ENCODE results near the gene DPH5.
A peak's percentile ranks its signal among the peaks of the same experiment; 100 is the strongest.
"Not testable (repeated sequence)": the region's sequence is repeated elsewhere in the genome, so short reads cannot be mapped to it uniquely, and the experiment has no call there.

DPH5 gene

GRCh38 chr1:101025657-101026429 is at the start of gene DPH5:
Gene DPH5, minus strand, starts transcription at chr1:101025784. Its CDS starts 341 bp downstream, at chr1:101025443.
- DNase-seq (ENCODE audit: low spot score) = peak; percentile 91

GRCh38 chr1:101073836-101074235 is 48.3 kb upstream of the DPH5 start:
- DNase-seq (ENCODE audit: low spot score) = no peak

- no peak for DNase-seq (ENCODE audit: low spot score)
These were observed 45.9 kb upstream of the DPH5 start for GRCh38 chr1:101071470-101071891.

- no peak for DNase-seq (ENCODE audit: low spot score)
These were observed 43.6 kb upstream of the DPH5 start for GRCh38 chr1:101069158-101069557.

- not testable (repeated sequence) for DNase-seq (ENCODE audit: low spot score)
These were observed 41.4 kb upstream of the DPH5 start for GRCh38 chr1:101066937-101067335.

- no peak for DNase-seq (ENCODE audit: low spot score)
These were observed 40.8 kb upstream of the DPH5 start for GRCh38 chr1:101066260-101066936.

- DNase-seq (ENCODE audit: low spot score) = no peak
These were observed 40.0 kb upstream of the DPH5 start for GRCh38 chr1:101065575-101065974.

GRCh38 chr1:101064697-101065096 is 39.1 kb upstream of the DPH5 start:
- no peak for DNase-seq (ENCODE audit: low spot score)

- DNase-seq (ENCODE audit: low spot score) = no peak
These were observed 35.4 kb upstream of the DPH5 start for GRCh38 chr1:101060992-101061391.

GRCh38 chr1:101059945-101060542 is 34.5 kb upstream of the DPH5 start:
- DNase-seq (ENCODE audit: low spot score) = no peak

GRCh38 chr1:101055623-101056022 is 30.0 kb upstream of the DPH5 start:
- no peak for DNase-seq (ENCODE audit: low spot score)

GRCh38 chr1:101051688-101052638 is 26.4 kb upstream of the DPH5 start:
- DNase-seq (ENCODE audit: low spot score) = no peak

GRCh38 chr1:101050869-101051268 is 25.3 kb upstream of the DPH5 start:
- DNase-seq (ENCODE audit: low spot score) = no peak

- no peak for DNase-seq (ENCODE audit: low spot score)
These were observed 19.2 kb upstream of the DPH5 start for GRCh38 chr1:101044749-101045148.

- DNase-seq (ENCODE audit: low spot score) = no peak
These were observed 18.7 kb upstream of the DPH5 start for GRCh38 chr1:101044259-101044658.

- no peak for DNase-seq (ENCODE audit: low spot score)
These were observed 18.2 kb upstream of the DPH5 start for GRCh38 chr1:101043776-101044175.

GRCh38 chr1:101041300-101041699 is 15.7 kb upstream of the DPH5 start:
- no peak for DNase-seq (ENCODE audit: low spot score)

- DNase-seq (ENCODE audit: low spot score) = no peak
These were observed 15.1 kb upstream of the DPH5 start for GRCh38 chr1:101040666-101041065.

GRCh38 chr1:101039245-101039644 is 13.7 kb upstream of the DPH5 start:
- no peak for DNase-seq (ENCODE audit: low spot score)

- no peak for DNase-seq (ENCODE audit: low spot score)
These were observed 11.7 kb upstream of the DPH5 start for GRCh38 chr1:101037316-101037715.

- no peak for DNase-seq (ENCODE audit: low spot score)
These were observed 7.4 kb upstream of the DPH5 start for GRCh38 chr1:101033017-101033416.

- DNase-seq (ENCODE audit: low spot score) = not testable (repeated sequence)
These were observed 6.5 kb upstream of the DPH5 start for GRCh38 chr1:101032129-101032528.

Measured in RKO (cell line).